Measurements from ENCODE around the gene CLTB. TPM values are rescaled to one million over a fixed set of nuclear protein-coding genes. Genes with fewer than 3 reads are reported as not detected.

CLTB gene
- 75.3 and 96.3 TPM in 2 replicates for total RNA-seq

GRCh38 chr5:176415952-176416924, at the start of gene CLTB:
TSS of gene CLTB (minus strand) at chr5:176416539. CDS start at chr5:176416363, 176 bp downstream.

GRCh38 chr5:176447978-176448608, 31.8 kb upstream of the CLTB start, which contains the start of gene FAF2:
TSS of gene FAF2 (plus strand) at chr5:176448385. CDS start at chr5:176448408, 23 bp downstream.

GRCh38 chr5:176388444-176389134, 27.8 kb downstream of the CLTB start, which contains the start of the genes HIGD2A and NOP16:
TSS of gene HIGD2A (plus strand) at chr5:176388751. CDS start at chr5:176388820, 69 bp downstream.
TSS of gene NOP16 (minus strand) at chr5:176388598. CDS start at chr5:176388539, 59 bp downstream.

GRCh38 chr5:176365351-176366231, 50.7 kb downstream of the CLTB start, which contains the start of gene ARL10:
TSS of gene ARL10 (plus strand) at chr5:176365487. CDS start at chr5:176365564, 77 bp downstream.

GRCh38 chr5:176361437-176362232, 54.7 kb downstream of the CLTB start, which contains the start of gene KIAA1191:
TSS of gene KIAA1191 (minus strand) at chr5:176361764. CDS start at chr5:176359508, 2,256 bp downstream.

Other genes with a start within 250 kb of the CLTB start
- 14.1 and 24.4 TPM in 2 replicates for gene SIMC1, start 178.1 kb downstream of the CLTB start, total RNA-seq
- 90.2 and 106 TPM in 2 replicates for gene KIAA1191, start 54.8 kb downstream of the CLTB start, total RNA-seq
- 5.7 and 20.5 TPM in 2 replicates for gene ARL10, start 51.1 kb downstream of the CLTB start, total RNA-seq
- gene NOP16, start 27.9 kb downstream of the CLTB start, total RNA-seq = 7.4 and 14.0 TPM in 2 replicates
- gene HIGD2A, start 27.8 kb downstream of the CLTB start, total RNA-seq = 110 and 210 TPM in 2 replicates
- 41.0 and 47.1 TPM in 2 replicates for gene FAF2, start 31.8 kb upstream of the CLTB start, total RNA-seq
- 5.6 and 11.5 TPM in 2 replicates for gene RNF44, start 120.9 kb upstream of the CLTB start, total RNA-seq
- gene CDHR2, start 132.8 kb upstream of the CLTB start, total RNA-seq = not detected in 2 replicates
- 4.5 and 12.0 TPM in 2 replicates for gene GPRIN1, start 193.6 kb upstream of the CLTB start, total RNA-seq
- not detected in 2 replicates for gene SNCB, start 214.0 kb upstream of the CLTB start, total RNA-seq
- not detected in 2 replicates for gene EIF4E1B, start 214.1 kb upstream of the CLTB start, total RNA-seq
- 19.1 and 36.1 TPM in 2 replicates for gene TSPAN17, start 230.9 kb upstream of the CLTB start, total RNA-seq

Measured in epithelial cell of alveolus of lung (primary cell).